C1 segment of cervical spinal cord (tissue), 14 donors: Measurements from ENCODE around the gene PDE1C.

Experiments
- DNase-seq, 14 donors: peaks; one replicate each; lab custom pipeline; 2025; lab: John Stamatoyannopoulos, UW

The PDE1C gene

GRCh38 chr7:31710171-31710570 lies 360.0 kb downstream of the PDE1C start:
- DNase-seq = no peak

- no peak for DNase-seq
These were observed 363.1 kb downstream of the PDE1C start for GRCh38 chr7:31707089-31707488.

- no peak for DNase-seq
These were observed 364.8 kb downstream of the PDE1C start for GRCh38 chr7:31705377-31705776.

GRCh38 chr7:31702354-31702753 lies 367.9 kb downstream of the PDE1C start:
- no peak for DNase-seq
